Esophagus muscularis mucosa (tissue), 4 donors: ENCODE results near the gene XRCC6. TPM values are rescaled to one million over a fixed set of nuclear protein-coding genes. Genes with fewer than 3 reads are reported as not detected.
"Not testable (repeated sequence)": the region's sequence is repeated elsewhere in the genome, so short reads cannot be mapped to it uniquely, and the experiment has no call there.

ENCODE experiments used
- DNase-seq: peaks from one replicate; pipeline ENCODE4 v3.0.0-alpha.2; 2017; ENCODE audit errors: extremely low spot score
- H3K27ac ChIP-seq, 4 donors: fragments of 200-600 bp; sonication (generic); replicated peaks in 1 of 4; 1 replicate in 3 of 4; 2 replicates in 1 of 4; pipeline ENCODE4 v1.5.1; 2016 to 2019; ENCODE audit warnings: mild to moderate bottlenecking in 1 of 4
- H3K27me3 ChIP-seq, 4 donors: fragments of 200-600 bp; sonication (generic); one replicate each; pipeline versions ENCODE4 v1.5.1 to v1.6.0; 2016 to 2019
- H3K36me3 ChIP-seq, 4 donors: fragments of 200-600 bp; sonication (generic); one replicate each; pipeline ENCODE4 v1.5.1; 2016 to 2019
- H3K4me1 ChIP-seq, 4 donors: fragments of 200-600 bp; sonication (generic); one replicate each; pipeline ENCODE4 v1.5.1; 2016 to 2019
- H3K4me3 ChIP-seq, 4 donors: fragments of 200-600 bp; sonication (generic); 1 replicate in 2 of 4; 2 replicates in 2 of 4; pipeline ENCODE4 v1.5.1; 2016 to 2019; ENCODE audit warnings: mild to moderate bottlenecking in 4 of 4, moderate library complexity in 1 of 4
- H3K9me3 ChIP-seq, 4 donors: fragments of 200-600 bp; sonication (generic); 1 replicate in 3 of 4; 2 replicates in 1 of 4; pipeline ENCODE4 v1.5.1; 2016 to 2019
- CTCF ChIP-seq, 3 experiments: fragments of 200-600 bp in 2 of 3; fragments of 450-650 bp in 1 of 3; sonication (generic) in 2 of 3; IDR thresholded peaks; one replicate each; pipeline ENCODE4 v1.5.1; 2017 to 2019; ENCODE audit warnings: antibody characterized with exemption in 3 of 3, mild to moderate bottlenecking in 2 of 3, moderate library complexity in 1 of 3
- EP300 ChIP-seq: sonication (generic); formaldehyde crosslinking; IDR thresholded peaks from one replicate; pipeline ENCODE4 v1.6.1; 2017; ENCODE audit warnings: antibody characterized with exemption
- POLR2A ChIP-seq: fragments of 450-650 bp; IDR thresholded peaks from one replicate; pipeline ENCODE4 v1.6.1; 2017; ENCODE audit warnings: antibody characterized with exemption, moderate library complexity, mild to moderate bottlenecking, low read depth
- POLR2AphosphoS5 ChIP-seq, 2 donors: sonication (generic); formaldehyde crosslinking; IDR thresholded peaks; one replicate each; pipeline ENCODE4 v1.6.1; 2017; ENCODE audit warnings: antibody characterized with exemption in 2 of 2
- WGBS: methylation state at CpG from one replicate; pipeline ENCODE4 v1.1.5; 2018; 5-methylcytosine and 5-hydroxymethylcytosine counted together
- intact Hi-C: fragments of 100-400 bp; cut with DNase I; formaldehyde crosslinking; loops from one replicate; pipeline ENCODE4 v1.15.1; 2023
- total RNA-seq, 4 donors: library from RNA; depleted of rRNA; stranded (reverse); fragments of >200 nt; gene quantifications; one replicate each; pipeline versions ENCODE4 v1.1.0 to v1.2.1, GENCODE V29; 2016

Gene XRCC6
- 100 to 1,000 TPM; 181 to 255 (median 233) TPM for total RNA-seq

- peak within 1 kb of the TSS; percentile 95 to 99 (median 98) for H3K27ac ChIP-seq
- peak within 1 kb of the TSS; percentile 73 to 98 (median 94) for H3K4me3 ChIP-seq
- 0% methylated on average over 4 of the region's 70 CpGs for WGBS
- peaks cover 30 to 44% (median 38%) of the 10 kb centered on the region in 4 donors for H3K36me3 ChIP-seq
- DNase-seq, result peak; percentile 100
- TF ChIP-seq CTCF (IDR thresholded peaks at IDR 0.05) (peak in 1 of 3 experiments; percentile 2), EP300 (peak; percentile 50), POLR2A (peak; percentile 89), POLR2AphosphoS5 (IDR thresholded peaks at IDR 0.05) (peak; percentile 98 to 100)
- H3K4me1 ChIP-seq, result peaks cover 25 to 71% (median 47%) of the 10 kb centered on the region in 4 donors
- H3K9me3 ChIP-seq, result no peaks in the 10 kb centered on the region
- intact Hi-C loops, result loop anchor here (2.0 kb wide), 1 partner anchor 77 kb away; the partner anchor contains the start of gene POLR3H
- H3K27me3 ChIP-seq, result no peaks in the 10 kb centered on the region
These were observed at the start of gene XRCC6 for GRCh38 chr22:41621099-41621910. TSS of gene XRCC6 (plus strand) at chr22:41621295. CDS start at chr22:41622005, 710 bp downstream.

- 94% methylated on average over 6 of the region's 14 CpGs for WGBS
- H3K36me3 ChIP-seq, result peaks cover 0 to 35% (median 15%) of the 10 kb centered on the region in 4 donors
- H3K9me3 ChIP-seq, result no peaks in the 10 kb centered on the region
- TF ChIP-seq POLR2A (no peak), POLR2AphosphoS5 (IDR thresholded peaks at IDR 0.05) (no peak), EP300 (no peak), CTCF (IDR thresholded peaks at IDR 0.05) (no peak)
- no peaks in the 10 kb centered on the region for H3K27me3 ChIP-seq
- DNase-seq, result no peak
- no peak overlapping the region for H3K4me3 ChIP-seq
- H3K4me1 ChIP-seq, result peaks cover 15 to 29% (median 24%) of the 10 kb centered on the region in 4 donors
- no peak overlapping the region for H3K27ac ChIP-seq
- intact Hi-C loops, result no loop called here
These were observed 49.3 kb upstream of the XRCC6 start for GRCh38 chr22:41571786-41572185.

GRCh38 chr22:41572305-41572704 is 48.8 kb upstream of the XRCC6 start:
- peaks cover 13 to 25% (median 19%) of the 10 kb centered on the region in 4 donors for H3K4me1 ChIP-seq
- H3K27me3 ChIP-seq, intact Hi-C loops, H3K4me3 ChIP-seq, H3K27ac ChIP-seq, H3K9me3 ChIP-seq, DNase-seq: not testable (repeated sequence)
- peaks cover 0 to 40% (median 20%) of the 10 kb centered on the region in 4 donors for H3K36me3 ChIP-seq
- WGBS, result 98% methylated on average over 3 of the region's 3 CpGs

DNA sequence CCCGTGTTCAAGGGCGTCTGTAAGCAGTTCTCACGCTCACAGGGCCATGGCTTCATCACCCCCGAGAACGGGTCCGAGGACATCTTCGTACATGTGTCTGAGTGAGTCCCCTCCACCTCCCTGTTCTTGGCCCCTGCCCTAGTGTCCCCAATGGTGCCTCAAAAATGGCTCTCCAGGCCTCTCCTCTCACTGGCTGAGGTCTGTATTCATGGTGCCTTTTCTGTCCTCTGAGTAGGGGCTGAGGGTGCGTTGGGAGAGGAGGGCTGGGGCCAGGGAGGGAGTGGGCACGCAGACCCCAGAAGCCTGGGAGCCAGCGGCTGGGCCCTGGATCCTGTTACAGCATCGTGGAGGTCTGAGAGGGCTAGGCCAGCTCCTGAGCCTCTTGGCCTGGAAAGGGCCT is 47.4 kb upstream of the XRCC6 start:
- Histone ChIP-seq H3K4me1 (peaks cover 13 to 23% (median 16%) of the 10 kb centered on the region in 4 donors), H3K4me3 (no peak overlapping the region), H3K36me3 (peaks cover 0 to 50% (median 34%) of the 10 kb centered on the region in 4 donors), H3K27ac (no peak overlapping the region), H3K9me3 (no peaks in the 10 kb centered on the region), H3K27me3 (no peaks in the 10 kb centered on the region)
- 86% methylated on average over 10 of the region's 11 CpGs for WGBS
- DNase-seq, result no peak
- intact Hi-C loops, result no loop called here
- TF ChIP-seq CTCF (IDR thresholded peaks at IDR 0.05) (no peak), EP300 (no peak), POLR2AphosphoS5 (IDR thresholded peaks at IDR 0.05) (no peak), POLR2A (no peak)

DNA sequence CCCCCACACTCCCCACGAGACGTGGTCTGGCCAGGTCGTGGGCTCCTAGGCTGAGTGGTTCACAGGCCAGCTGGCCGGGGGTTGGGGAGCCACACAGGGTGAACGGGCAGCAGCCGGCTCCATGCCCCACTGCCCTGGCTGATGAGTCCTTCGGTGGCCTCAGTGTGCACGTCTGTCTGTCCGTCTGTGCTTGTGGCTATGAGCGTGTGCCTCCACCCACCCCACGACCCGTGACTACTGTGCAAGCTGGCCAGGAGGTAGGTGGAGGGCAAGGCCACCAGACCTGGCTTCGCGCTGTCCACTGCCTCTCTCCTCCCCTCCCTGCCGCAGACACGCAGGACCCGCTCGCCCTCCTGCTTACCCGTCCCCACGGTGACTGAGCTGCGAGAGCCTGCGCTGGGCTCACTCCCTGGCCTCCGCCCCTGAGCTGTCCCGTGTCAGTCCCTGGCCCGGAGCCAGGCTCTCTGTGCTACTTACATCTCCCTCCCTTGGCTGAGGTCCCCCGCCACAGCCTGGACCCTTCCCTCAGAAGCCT is 46.2 kb upstream of the XRCC6 start:
- DNase-seq, result no peak
- 61% methylated on average over 26 of the region's 26 CpGs for WGBS
- Histone ChIP-seq H3K36me3 (peaks cover 0 to 62% (median 46%) of the 10 kb centered on the region in 4 donors), H3K9me3 (no peaks in the 10 kb centered on the region), H3K27me3 (no peaks in the 10 kb centered on the region), H3K4me3 (no peak overlapping the region), H3K27ac (peak overlapping the region; percentile 30 to 67 (median 58)), H3K4me1 (peaks cover 13 to 20% (median 16%) of the 10 kb centered on the region in 4 donors)
- intact Hi-C loops, result no loop called here
- no peak for TF ChIP-seq EP300
- TF ChIP-seq POLR2AphosphoS5 (IDR thresholded peaks at IDR 0.05), result peak; percentile 19 to 37
